RPMI8226 (cell line): Measurements from ENCODE around the gene RNU6-7.

Experiments used
- DNase-seq: peaks from one replicate; pipeline ENCODE4 v3.0.0-alpha.2; 2015

The RNU6-7 gene

GRCh38 chr14:32205984-32206383, 4.1 kb downstream of the RNU6-7 start:
- DNase-seq = peak; percentile 72

DNA sequence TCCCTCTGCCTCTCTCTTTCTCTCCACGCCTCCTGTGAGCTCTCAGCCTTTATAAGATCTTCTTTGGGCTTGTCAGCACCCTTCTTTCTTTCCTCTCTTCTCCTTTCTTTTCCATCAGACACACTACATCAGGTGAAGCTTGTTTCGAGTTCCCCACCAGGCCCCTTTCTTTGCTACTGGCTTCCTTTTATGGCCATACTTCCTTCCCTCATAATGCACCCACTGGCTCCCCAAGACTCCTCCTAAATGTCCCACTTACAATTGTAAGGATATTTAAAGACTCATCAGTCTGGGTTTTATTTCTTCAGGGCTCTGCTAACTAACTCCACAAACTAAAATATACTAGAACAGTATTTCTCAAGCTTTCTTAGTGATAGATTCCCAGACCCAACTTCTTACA, 4.7 kb downstream of the RNU6-7 start:
- no peak for DNase-seq

DNA sequence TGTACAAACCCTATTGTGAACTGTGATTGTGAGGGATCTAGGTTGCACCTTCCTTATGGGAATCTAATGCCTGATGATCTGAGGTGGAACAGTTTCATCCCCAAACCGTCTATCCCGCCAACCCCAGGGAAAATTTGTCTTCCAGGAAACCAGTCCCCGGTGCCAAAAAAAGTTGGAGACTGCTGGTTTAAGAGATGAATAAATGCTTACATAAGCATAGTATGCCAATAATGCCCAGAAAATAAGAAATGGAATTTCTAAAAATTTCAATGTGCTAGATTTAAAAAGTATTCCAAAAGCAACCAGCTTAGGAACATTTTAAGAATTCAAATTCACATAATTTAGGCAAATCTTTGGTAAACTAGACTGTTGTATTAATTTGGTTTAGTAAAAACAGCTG, 6.6 kb downstream of the RNU6-7 start:
- DNase-seq = no peak

GRCh38 chr14:32209471-32209870, 7.6 kb downstream of the RNU6-7 start:
- no peak for DNase-seq

DNA sequence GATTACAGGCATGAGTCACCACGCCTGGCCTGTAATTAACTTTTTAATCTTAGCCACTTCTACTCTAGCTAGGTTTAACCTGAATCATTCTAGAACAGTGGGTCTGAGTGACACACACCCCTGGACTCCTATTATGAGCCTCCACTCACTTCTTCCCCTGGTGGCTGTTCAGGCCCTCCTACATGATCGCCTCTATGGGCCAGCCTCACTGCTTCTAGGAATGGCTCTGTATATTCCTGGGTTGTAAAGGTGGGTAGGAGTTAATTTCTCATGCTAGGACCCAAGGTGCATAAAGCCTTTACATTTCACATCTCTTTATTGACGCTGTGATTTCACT, 9.2 kb downstream of the RNU6-7 start:
- DNase-seq = no peak

DNA sequence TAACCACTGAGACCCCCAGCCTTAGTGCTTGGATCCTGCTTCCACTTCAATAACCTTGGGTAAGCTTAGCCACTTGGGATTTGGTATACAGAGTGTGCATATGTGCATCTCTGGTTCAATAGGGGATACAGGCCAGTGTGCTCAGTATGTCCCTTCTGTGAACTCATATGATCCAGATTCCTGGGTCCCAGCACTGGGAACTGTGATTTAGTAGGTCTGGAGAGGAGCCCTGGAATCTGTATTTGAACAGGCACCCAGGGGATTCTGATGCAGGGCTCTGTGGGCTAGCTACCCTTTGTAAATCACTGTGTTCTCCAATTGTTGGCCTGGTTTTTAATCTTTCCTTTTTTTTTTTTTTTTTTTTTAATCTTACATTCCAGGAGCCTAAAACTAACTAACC, 11.0 kb downstream of the RNU6-7 start:
- DNase-seq = no peak

DNA sequence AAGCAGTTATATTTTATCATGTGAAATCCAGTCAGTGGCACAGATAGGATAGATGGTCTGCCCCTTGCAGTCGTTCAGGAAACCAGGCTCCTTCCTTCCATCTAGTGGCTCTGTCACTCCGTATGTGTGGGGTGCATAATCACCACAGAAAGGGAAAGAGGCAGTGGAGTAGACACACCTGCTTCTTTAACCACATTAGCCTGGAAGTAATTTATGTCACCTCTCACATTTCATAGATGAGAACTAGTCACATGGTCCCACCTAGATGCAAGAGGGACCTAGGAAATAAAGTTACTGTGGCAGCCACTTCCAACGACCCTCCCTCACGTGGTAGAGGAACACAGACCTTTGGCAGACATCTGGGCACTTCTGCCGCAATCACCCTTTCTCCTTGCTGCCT, 15.5 kb downstream of the RNU6-7 start:
- no peak for DNase-seq

- peak; percentile 17 for DNase-seq
Observed at GRCh38 chr14:32224737-32225377, 23.0 kb downstream of the RNU6-7 start.

DNA sequence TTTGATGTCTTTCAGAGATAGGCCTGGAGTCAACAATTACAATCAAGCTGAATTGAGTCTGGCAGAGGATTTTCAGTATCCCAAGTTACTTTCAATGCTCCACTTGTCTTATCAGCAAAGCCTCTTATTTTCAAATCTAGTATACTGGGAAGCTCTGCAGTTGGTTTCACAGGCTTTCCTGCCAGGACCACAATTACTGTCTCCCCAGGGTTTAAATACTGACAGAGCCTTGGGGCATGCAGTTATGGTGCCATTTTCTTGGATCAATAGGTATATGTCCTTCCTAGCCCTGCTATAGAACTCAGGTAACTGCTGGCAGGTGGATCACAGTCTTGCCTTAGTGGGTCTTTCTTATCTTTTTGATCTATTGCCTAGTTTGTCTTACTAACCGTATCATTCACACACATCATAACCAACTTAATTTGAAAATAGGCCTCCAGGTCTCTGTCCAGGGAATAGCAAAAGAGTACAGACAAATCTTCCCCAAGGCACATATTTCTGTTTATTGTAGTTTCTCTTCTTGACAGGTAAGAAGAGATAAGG, 23.6 kb downstream of the RNU6-7 start:
- DNase-seq = no peak

- no peak for DNase-seq
Observed at GRCh38 chr14:32226056-32226455, 24.2 kb downstream of the RNU6-7 start.

DNA sequence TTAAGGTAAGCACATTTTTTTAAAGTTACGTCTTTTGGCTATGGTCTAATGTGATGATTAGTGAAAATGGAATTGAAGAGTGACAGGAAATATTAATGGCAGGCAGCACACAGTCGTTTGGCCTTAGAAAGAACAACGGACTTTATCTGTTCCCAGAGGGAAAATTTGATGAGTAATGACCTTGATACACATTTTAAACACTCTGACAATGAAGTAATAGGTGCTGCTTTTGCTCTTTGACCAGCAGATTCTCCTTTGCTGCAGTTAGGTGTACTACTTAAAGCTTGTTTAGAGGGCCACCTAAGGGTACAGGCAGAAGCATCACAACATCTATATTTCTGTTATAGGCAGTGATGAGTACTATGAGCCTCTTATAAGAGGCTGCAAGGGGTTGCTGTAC, 28.3 kb downstream of the RNU6-7 start:
- no peak for DNase-seq

GRCh38 chr14:32230695-32231280, 28.9 kb downstream of the RNU6-7 start:
- DNase-seq = no peak

GRCh38 chr14:32232481-32232880, 30.6 kb downstream of the RNU6-7 start:
- DNase-seq = no peak

- DNase-seq = no peak
Observed at GRCh38 chr14:32233260-32233659, 31.4 kb downstream of the RNU6-7 start.

GRCh38 chr14:32244404-32244803, 42.6 kb downstream of the RNU6-7 start:
- no peak for DNase-seq

GRCh38 chr14:32246751-32247150, 44.9 kb downstream of the RNU6-7 start:
- no peak for DNase-seq

DNA sequence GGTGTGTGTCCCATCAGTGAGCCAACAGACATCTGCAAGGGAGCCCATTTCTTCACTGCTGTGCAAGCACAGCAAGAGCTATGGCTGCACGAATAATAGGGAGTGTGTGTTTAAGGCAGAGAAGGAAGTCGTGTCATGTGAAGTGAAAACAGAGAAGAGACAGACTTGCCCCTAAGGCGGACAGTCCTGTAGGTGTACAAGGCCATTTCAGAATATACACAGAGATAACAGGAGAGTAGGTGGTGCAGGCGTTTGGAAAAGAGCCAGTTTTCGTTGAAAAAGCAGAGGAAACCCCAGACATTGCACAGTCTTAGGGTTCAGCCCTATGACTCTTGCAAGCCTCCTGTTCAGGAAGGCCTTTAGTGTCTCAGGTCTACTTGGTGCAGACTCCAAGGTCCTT, 47.5 kb downstream of the RNU6-7 start:
- no peak for DNase-seq

DNA sequence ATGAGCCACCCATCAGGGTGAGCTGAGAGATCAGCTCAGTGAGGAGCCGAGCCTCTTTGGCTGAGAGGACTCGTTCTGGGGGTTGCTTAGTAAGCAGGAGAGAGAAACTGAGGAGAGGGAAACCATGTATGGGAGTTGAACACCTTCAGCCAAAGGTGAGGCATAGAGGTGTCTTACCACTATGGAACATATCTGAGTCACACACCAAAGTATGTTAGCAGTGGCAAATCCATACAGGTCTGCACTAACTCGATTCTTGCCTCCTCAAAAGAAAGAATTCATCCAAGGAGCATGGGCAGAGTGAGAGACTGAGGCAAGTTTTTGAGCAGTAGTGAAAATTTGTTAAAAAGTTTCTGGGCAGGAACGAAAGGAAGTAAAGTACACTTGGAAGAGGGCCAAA, 47.9 kb downstream of the RNU6-7 start:
- DNase-seq = no peak

GRCh38 chr14:32250681-32251080, 48.8 kb downstream of the RNU6-7 start:
- DNase-seq = no peak

GRCh38 chr14:32251530-32251929, 49.7 kb downstream of the RNU6-7 start:
- no peak for DNase-seq
